ACC112 (cell line): ENCODE results near the gene TBC1D8.

Source experiments
- H2AFZ ChIP-seq: fragments of 200-600 bp; sonication (generic); one replicate; pipeline ENCODE4 v1.6.0; 2017; ENCODE audit warnings: antibody characterized with exemption, low read length; ENCODE audit not compliant: unreplicated experiment
- H3K27ac ChIP-seq: fragments of 200-600 bp; sonication (generic); 2 replicates; pipeline ENCODE4 v1.5.1; 2014; ENCODE audit warnings: low read depth, mild to moderate bottlenecking, antibody characterized with exemption, low read length, moderate library complexity
- H3K27me3 ChIP-seq: fragments of 200-600 bp; sonication (generic); 2 replicates; pipeline ENCODE4 v1.6.1; 2014; ENCODE audit warnings: mild to moderate bottlenecking, antibody characterized with exemption, low read length, moderate library complexity, mixed read lengths; ENCODE audit not compliant: insufficient read depth
- H3K36me3 ChIP-seq: fragments of 200-600 bp; sonication (generic); 2 replicates; pipeline ENCODE4 v1.6.1; 2016; ENCODE audit warnings: mild to moderate bottlenecking, antibody characterized with exemption, low read length, moderate library complexity, mixed read lengths; ENCODE audit not compliant: insufficient read depth
- H3K4me1 ChIP-seq: fragments of 200-600 bp; sonication (generic); one replicate; pipeline ENCODE4 v1.6.1; 2016; ENCODE audit warnings: low read length, mixed read lengths; ENCODE audit not compliant: insufficient read depth, unreplicated experiment, control insufficient read depth
- H3K4me3 ChIP-seq: fragments of 200-600 bp; sonication (generic); 2 replicates; pipeline ENCODE4 v1.5.1; 2014; ENCODE audit warnings: mild to moderate bottlenecking, low read depth, low read length
- H3K79me2 ChIP-seq: fragments of 200-600 bp; sonication (generic); one replicate; pipeline ENCODE4 v1.6.0; 2016; ENCODE audit warnings: low read length; ENCODE audit not compliant: control insufficient read depth, unreplicated experiment, insufficient read depth

The TBC1D8 gene

DNA sequence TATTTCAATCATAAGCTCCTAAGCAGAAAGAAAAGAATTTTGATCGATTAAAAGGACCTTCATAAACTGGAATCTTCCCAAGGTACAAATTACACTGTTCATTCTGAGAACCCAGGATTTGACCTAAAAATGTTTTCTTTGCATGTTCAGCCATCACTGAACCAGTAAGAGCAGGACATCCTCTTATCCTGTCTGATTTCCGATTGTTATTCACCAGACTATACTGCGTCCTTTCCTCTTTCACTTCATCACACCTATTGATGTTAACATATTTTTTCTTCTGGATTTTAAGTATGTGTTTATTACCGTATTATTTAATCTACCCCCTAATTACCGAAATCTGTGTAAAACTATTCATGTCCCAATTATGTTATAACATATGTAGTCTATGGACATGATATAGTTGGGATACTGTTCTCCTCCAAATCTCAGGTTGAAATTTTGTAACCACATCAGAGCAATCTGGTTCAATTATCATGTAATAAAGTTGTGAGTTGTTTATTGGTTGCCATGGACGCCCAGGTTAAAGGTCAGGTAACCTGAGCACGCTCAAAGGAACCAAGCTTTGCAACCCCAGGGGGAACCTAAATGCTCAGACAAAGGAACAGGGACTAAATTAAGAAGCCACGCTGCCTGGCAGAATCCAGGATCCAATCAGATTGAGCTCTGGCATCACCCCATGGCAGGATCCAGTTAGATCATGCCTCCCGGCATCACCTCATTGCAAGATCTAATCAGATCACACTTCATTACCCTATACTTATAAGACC lies 11.6 kb upstream of the TBC1D8 start:
- Histone ChIP-seq H3K4me3 (no peak overlapping the region), H3K36me3 (no peaks in the 10 kb centered on the region), H3K4me1 (peaks cover 3% of the 10 kb centered on the region), H3K27ac (no peak overlapping the region), H3K27me3 (no peaks in the 10 kb centered on the region), H3K79me2 (no peaks in the 10 kb centered on the region), H2AFZ (no peak overlapping the region)

DNA sequence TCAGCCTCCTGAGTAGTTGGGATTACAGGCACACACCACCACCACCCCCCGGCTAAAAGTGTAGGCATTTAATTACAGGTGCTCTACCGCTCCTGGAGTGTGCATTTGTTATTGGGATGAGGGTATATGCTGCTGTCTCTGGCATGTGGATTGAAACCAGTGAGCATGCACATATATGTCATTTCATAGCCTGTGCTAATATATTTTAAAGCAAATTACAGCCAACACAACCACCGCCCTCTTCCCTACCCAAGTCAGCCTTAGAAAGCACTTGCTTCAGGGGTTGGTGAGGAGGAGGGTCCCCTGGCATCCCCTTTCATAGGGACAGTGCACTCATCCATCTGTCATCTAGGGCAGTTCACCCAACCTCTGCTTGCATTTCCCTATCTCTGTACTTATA lies 10.5 kb upstream of the TBC1D8 start:
- Histone ChIP-seq H3K27ac (no peak overlapping the region), H3K36me3 (no peaks in the 10 kb centered on the region), H3K4me3 (no peak overlapping the region), H3K27me3 (no peaks in the 10 kb centered on the region), H2AFZ (no peak overlapping the region), H3K79me2 (no peaks in the 10 kb centered on the region), H3K4me1 (peaks cover 3% of the 10 kb centered on the region)

DNA sequence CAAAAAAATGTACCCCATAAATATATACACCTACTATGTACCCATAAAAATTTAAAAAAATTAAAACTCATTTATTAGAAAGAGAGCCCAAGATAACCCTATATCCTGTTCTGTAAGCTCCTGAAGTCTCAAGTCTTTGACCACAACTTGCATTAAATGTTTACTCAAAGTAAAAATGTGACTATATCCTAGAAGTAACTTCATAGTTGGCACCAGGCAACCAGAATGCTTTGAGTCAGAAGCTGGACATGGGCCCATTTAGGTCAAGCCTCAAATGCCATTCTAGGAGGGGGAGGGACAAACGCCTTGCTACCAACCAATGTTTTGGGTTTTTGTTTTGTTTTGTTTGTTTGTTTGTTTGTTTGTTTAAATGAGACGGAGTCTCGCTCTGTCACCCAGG lies 9.3 kb upstream of the TBC1D8 start:
- H3K4me1 ChIP-seq: peaks cover 3% of the 10 kb centered on the region
- H3K4me3 ChIP-seq: no peak overlapping the region
- no peaks in the 10 kb centered on the region for H3K79me2 ChIP-seq
- H3K27me3 ChIP-seq: no peaks in the 10 kb centered on the region
- no peak overlapping the region for H3K27ac ChIP-seq
- no peak overlapping the region for H2AFZ ChIP-seq
- no peaks in the 10 kb centered on the region for H3K36me3 ChIP-seq

DNA sequence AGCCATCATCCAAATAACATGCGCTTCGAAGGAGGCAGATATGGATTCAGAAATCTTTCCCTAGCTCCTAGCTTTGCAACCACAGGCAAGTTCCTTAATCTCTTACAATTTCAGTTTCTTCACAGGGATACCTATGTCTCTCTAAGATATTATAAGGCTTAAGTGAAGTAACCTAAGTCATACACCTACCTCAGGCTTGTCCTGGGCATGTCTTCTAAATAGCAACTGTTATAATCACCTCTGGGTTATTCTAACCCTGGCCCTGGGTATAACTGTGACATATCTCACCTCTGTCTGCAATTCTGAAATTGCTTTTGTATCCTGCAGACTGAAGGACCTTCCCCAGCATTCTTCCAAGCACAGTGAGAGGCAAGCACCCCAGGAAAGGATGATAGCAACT lies 8.3 kb upstream of the TBC1D8 start:
- Histone ChIP-seq H3K27me3 (no peaks in the 10 kb centered on the region), H3K79me2 (no peaks in the 10 kb centered on the region), H3K4me3 (no peak overlapping the region), H2AFZ (no peak overlapping the region), H3K36me3 (no peaks in the 10 kb centered on the region), H3K27ac (no peak overlapping the region), H3K4me1 (peaks cover 3% of the 10 kb centered on the region)

DNA sequence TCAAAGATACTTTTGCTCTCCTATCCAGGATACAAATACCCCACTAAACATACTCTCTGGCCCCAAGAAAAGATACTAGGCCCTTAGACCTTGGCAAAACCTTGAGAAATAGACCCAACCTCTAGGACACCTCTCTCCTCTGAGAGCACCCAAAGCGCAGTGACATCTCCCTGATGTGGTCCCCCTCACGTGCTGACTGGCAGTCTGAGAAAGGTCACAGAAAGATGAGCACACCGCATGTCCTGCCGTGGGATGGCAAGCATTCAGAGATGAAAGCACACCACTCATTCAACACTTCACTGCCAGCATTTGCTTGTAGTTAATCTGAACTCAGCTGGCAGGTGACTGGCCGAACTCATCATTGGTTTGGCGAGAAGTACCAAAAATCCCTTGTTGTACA lies 6.1 kb upstream of the TBC1D8 start:
- H3K4me3 ChIP-seq: no peak overlapping the region
- H3K36me3 ChIP-seq: no peaks in the 10 kb centered on the region
- H2AFZ ChIP-seq: no peak overlapping the region
- H3K27ac ChIP-seq: no peak overlapping the region
- no peaks in the 10 kb centered on the region for H3K27me3 ChIP-seq
- no peaks in the 10 kb centered on the region for H3K79me2 ChIP-seq
- peaks cover 8% of the 10 kb centered on the region for H3K4me1 ChIP-seq

DNA sequence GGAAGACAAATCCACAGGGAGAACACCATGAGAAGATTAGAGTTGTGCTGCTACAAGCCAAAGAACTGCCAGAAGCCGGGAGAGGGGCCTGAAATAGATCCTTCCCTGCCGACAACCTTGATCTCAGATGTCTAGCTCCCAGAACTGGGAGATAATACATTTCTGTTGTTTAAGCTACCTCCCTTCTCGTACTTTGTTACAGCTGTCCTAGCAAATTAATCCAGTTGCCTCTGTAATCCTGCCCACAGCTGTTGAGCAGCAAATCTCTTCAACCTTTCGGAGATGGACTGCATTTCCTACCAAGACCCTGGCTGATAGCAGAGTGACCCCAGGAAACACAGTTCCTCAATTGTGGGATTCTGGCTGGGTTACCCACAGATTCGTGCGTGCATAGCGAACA lies 2.6 kb upstream of the TBC1D8 start:
- no peaks in the 10 kb centered on the region; the same call in 1 of the 2 replicates for H3K36me3 ChIP-seq
- H3K79me2 ChIP-seq: peaks cover 24% of the 10 kb centered on the region
- no peak overlapping the region for H3K4me3 ChIP-seq
- H2AFZ ChIP-seq: no peak overlapping the region
- peaks cover 15% of the 10 kb centered on the region for H3K4me1 ChIP-seq
- no peak overlapping the region for H3K27ac ChIP-seq
- no peaks in the 10 kb centered on the region for H3K27me3 ChIP-seq

DNA sequence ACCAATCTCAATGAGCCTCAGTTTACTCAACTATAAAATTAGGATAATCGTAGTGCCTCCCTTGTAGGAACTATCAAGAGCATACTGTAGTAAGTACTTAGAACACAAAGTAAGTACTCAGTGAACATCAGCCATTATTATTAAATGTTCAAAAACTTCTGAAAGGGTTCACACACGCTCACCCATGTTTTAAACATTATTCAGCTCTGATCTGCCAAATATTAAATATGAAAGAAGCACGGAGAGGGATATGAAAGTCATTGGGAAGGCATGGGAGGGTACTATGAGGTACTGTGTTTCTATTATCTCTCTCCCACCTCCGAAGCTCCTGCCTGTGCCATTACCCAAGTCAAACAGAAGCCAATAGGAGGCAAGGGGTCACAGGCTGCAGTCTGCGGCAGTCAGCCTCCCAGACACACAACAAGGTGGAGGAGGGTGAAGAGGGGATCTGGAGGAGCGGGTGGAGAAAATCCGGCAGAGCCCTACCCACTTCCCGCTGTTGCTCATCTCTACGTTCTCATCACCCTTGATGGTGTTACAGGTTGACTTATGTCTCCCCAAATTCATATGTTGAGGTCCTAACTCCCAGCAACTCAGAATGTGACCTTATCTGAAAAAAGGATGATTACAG lies 2.0 kb upstream of the TBC1D8 start:
- peaks cover 21% of the 10 kb centered on the region for H3K4me1 ChIP-seq
- no peak overlapping the region for H3K27ac ChIP-seq
- H3K36me3 ChIP-seq: no peaks in the 10 kb centered on the region; the same call in 1 of the 2 replicates
- no peaks in the 10 kb centered on the region for H3K27me3 ChIP-seq
- H3K4me3 ChIP-seq: no peak overlapping the region
- H2AFZ ChIP-seq: no peak overlapping the region
- peaks cover 30% of the 10 kb centered on the region for H3K79me2 ChIP-seq

DNA sequence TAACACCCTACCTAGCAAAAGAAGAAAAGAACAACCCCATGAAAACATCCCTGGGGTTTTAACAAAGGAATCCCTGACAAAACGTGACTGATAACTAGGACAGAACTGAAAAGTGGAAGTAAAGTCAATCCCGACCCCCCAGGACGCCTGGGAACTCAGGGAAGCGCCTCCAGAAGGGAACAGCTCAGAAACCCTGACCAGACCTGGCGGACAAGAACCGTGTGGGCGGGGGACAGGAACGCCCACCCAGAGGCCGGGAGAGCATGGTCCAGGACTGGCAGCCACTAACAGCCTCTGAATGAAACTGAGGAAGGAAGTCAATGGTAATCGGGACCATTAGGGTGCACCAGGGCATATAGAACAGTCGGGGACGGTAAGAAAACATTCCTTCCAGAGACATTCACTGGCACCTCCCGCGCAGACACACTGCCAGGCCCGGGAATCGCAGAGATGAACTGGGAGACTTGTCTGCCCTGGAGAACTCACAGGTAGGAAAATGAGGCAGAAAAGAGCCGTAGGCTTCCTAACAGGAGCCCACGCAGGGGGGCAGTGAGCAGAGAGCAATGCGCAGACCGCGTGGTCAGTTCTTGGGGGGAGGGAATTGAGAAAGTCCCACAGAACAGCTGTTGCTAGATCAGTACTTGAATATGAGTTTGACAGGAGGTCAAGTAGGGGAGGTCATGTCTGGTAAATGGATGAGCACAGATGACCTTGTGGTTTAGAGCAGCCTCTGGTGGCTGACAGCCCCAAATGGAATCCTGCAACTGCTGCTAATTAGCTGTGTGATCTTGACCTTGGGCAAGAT lies 1.3 kb upstream of the TBC1D8 start:
- peak overlapping the region; percentile 91 for H3K4me3 ChIP-seq
- H3K4me1 ChIP-seq: peaks cover 26% of the 10 kb centered on the region
- peak overlapping the region; percentile 58 for H2AFZ ChIP-seq
- H3K79me2 ChIP-seq: peaks cover 37% of the 10 kb centered on the region
- H3K27ac ChIP-seq: peak overlapping the region; percentile 61
- no peaks in the 10 kb centered on the region for H3K27me3 ChIP-seq
- H3K36me3 ChIP-seq: peaks cover under 1% of the 10 kb centered on the region; the same call in 1 of the 2 replicates

DNA sequence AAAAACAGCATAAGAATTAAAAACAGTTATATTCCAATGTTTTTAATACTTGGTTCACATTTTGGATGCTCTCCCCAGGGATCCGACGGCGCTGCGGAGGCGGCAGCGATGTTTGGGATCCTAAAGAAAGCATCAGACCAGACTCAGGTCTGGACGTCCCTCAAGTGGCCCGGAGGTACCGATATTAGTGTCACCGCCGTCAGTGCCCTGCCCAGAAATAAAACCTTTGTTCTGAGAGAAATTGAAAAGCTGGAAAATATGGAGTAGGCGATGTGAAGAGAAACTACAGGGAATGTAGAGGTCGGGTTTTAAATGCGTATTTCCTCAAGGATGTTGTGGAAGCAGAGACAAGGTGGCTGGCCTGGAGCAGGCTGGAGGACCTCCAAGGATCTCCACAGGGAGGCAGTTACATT lies 683 bp upstream of the TBC1D8 start:
- no peaks in the 10 kb centered on the region for H3K27me3 ChIP-seq
- H3K4me1 ChIP-seq: peaks cover 28% of the 10 kb centered on the region
- peak overlapping the region; percentile 91 for H3K4me3 ChIP-seq
- H3K36me3 ChIP-seq: peaks cover 6% of the 10 kb centered on the region; the same call in 1 of the 2 replicates
- peaks cover 43% of the 10 kb centered on the region for H3K79me2 ChIP-seq
- peak overlapping the region; percentile 61 for H3K27ac ChIP-seq
- H2AFZ ChIP-seq: peak overlapping the region; percentile 58

DNA sequence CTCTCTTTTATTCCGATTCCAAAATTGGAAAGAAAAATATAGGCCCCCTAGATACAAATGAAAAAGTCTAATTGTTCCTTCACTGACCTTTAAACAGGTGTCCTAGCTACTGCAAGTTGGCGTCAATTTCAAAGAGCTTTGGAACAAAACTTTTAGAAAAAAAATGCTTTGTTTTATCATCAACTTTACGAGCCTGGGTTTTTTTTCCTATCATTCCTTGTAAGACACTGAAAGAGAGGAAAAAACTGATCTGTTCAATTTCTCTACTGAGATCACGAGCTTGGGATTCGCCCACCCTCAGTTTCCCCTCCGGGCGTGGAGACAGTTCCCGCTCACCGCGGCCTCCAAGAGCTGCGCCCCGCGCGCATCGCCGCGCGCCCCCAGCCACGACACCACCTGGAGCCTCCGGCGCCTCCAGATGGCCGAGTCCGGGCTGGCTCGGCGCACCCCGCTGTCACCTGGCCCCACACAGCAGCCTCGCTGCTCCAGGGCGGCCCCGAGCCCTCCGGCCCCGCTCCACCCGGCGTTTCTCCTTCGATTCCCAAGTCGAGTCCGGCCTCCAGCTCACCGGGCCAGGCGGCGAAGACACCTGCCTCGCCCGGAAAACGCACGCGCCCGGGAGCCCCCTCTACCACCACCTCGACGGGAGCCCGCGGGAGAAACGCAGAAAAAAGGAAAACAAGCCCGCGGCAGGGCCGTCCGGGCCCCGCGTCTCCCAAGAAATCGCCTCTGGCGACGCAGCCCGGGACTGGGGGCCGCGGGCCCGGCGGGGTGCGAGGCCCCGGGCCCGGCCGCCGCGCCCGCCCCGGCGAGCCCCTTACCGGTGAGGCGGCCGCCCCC lies 656 bp downstream of the TBC1D8 start:
- peaks cover 40% of the 10 kb centered on the region for H3K4me1 ChIP-seq
- H3K36me3 ChIP-seq: peaks cover 8% of the 10 kb centered on the region; the same call in 1 of the 2 replicates
- H3K27ac ChIP-seq: peak overlapping the region; percentile 40; the same call in 1 of the 2 replicates
- H2AFZ ChIP-seq: no peak overlapping the region
- H3K79me2 ChIP-seq: peaks cover 56% of the 10 kb centered on the region
- H3K27me3 ChIP-seq: no peaks in the 10 kb centered on the region
- peak overlapping the region; percentile 78 for H3K4me3 ChIP-seq
